NCI-H128 (cell line): ENCODE results near the gene SCN10A.

ENCODE experiments used
- DNase-seq: peaks from one replicate; lab custom pipeline; 2025; ENCODE audit not compliant: unreplicated experiment; lab: John Stamatoyannopoulos, UW

SCN10A gene

GRCh38 chr3:38782148-38782547 is 33.9 kb downstream of the SCN10A start:
- DNase-seq = no peak

- no peak for DNase-seq
Measured at GRCh38 chr3:38773528-38773927, 42.5 kb downstream of the SCN10A start.

GRCh38 chr3:38763569-38763968 is 52.4 kb downstream of the SCN10A start:
- no peak for DNase-seq

- DNase-seq = no peak
Measured at GRCh38 chr3:38758557-38758956, 57.5 kb downstream of the SCN10A start.

DNA sequence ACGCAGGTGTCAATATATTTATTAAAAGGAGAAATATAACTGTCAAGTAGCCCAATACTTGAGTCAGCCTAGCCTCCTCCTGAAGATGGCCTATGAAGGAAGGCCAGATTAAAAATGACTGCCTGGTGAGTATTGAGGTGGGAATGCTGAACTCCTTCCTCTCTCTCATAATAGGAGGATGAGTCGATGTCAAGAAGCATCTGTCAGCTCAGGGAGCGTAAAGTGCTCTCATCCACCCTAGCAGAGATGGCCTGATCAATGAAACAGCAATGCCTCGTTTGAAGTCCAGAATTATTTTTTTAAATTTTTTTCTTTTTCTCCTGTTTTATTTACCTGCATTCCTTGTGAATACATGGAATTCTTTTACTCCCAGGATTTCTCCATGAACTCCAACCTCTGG is 58.3 kb downstream of the SCN10A start:
- no peak for DNase-seq

- no peak for DNase-seq
Measured at GRCh38 chr3:38756892-38757291, 59.1 kb downstream of the SCN10A start.

DNA sequence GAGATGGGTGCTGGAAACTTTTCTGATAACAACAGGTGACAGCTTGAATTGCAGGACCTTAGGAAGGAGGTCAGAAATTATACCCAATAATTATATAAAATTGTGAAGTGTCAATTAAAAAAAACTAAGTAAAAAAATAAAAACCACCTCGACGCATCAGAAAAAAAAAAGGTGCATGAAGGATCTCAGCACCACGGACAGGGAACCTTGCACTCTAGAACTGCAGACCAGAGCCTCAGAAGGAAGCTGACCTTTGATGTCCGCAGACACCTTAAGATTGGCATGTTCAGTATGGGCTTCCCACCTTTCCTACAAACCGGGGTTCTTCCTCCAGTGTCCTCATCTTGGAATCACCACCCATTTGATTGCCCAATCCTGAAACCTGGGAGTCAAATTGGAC is 60.9 kb downstream of the SCN10A start:
- DNase-seq = no peak

GRCh38 chr3:38746641-38747040 is 69.4 kb downstream of the SCN10A start:
- DNase-seq = no peak

DNA sequence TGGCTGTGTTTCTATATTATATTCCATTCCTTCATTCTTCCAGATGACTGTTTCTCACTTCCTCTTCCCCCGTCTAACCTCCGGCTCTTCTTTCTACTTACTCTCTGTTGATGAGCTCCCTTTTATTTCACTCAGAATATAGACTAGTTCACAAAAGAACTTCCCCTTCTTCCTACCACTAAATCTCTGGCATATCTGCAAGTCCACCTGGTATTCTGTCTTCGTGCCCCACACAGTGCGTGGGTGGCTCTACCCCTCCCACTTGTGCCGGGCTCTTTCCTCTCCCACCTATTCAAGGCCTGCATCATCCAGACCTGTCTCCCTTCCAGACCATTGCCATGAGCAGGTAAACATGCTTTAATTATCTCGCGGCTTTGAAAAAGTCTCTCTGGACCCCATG is 73.0 kb downstream of the SCN10A start:
- DNase-seq = no peak

GRCh38 chr3:38742550-38742949 is 73.5 kb downstream of the SCN10A start:
- no peak for DNase-seq

DNA sequence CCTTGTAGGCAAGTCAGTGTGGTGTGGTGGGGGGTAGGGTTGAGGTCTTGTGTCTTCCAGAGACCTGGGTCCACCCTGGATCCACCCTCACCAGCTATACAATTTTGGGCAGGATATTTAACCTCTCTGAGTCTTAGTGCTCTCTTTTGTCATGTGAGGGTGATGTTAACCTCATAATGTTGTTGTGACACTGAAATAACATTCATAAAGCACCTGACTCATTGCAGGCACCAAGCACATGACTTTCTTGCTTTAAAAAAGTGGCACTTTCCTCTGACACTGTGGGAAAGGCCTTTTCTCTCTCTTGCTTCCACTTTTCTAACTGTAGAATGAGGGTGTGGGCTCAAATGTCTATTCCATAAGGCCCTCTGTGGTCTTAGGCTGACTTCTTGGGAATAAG is 75.5 kb downstream of the SCN10A start:
- DNase-seq = no peak

DNA sequence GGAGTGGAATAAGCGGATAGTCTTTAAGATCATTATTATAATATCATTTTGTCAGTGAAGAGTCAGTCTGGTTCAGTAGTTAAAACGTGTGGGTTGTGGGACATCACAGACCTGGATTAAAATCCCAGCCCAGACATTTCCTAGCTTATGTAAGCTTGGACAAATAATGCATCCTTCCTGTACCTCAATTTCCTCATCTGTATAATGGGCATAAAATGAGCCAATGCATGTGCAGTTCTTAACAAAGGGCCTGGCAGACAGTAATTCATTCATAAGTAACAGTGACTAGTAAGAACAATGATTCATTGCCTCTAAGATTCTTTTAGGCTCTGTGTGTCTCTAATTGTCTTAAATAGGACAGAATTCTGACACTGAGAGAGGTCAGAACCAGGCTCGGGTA is 76.1 kb downstream of the SCN10A start:
- no peak for DNase-seq

DNA sequence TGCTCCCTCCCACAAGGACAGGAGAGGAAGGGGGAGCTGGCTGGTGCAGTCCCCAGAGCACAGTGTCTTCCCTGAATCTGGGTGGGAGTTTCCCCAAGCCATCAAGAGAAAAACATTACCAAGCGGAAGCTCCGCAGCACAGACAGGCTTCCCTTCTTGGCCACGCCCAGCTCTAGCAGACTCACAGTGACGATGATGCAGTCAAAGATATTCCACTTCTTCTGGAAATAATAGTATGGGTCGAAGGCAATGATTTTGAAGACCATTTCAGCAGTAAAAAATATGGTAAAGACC is 76.7 kb downstream of the SCN10A start:
- no peak for DNase-seq

DNA sequence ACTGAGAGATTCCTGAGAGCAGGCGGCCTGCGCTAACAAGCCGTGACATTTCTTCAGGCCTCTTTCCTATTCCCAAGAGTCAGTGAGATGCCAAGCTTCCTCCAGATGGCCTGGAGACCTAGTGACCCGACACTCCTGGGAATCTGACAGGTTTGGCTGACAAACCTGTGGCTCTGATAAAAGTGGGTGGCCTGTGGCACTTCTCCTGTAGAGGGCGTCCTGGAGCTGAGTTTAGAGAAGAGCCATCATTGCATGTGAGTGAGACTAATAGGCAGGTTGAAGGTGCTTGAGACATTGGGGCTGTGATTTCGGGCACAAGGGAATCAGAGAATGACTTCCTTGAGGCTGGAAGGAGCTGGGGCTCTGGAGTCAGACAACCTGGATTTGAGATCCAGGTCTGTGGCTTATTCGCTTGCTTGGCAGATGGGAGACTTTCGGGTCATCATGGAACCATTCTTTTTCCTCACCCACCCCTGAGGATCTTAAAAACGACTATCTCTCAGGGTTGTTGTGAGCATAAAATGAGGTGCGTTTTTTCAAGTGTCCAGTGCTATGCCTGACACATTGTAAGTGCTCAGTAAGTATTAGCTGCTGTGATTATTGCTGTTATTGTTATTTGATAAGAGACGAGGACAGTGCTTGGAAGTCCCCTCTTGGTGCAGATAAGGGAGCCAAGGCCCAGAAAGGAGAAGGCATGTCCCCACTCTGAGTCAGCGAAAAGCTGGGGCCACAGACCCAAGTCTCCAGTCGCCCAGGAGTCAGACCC is 77.2 kb downstream of the SCN10A start:
- peak; percentile 12 for DNase-seq

DNA sequence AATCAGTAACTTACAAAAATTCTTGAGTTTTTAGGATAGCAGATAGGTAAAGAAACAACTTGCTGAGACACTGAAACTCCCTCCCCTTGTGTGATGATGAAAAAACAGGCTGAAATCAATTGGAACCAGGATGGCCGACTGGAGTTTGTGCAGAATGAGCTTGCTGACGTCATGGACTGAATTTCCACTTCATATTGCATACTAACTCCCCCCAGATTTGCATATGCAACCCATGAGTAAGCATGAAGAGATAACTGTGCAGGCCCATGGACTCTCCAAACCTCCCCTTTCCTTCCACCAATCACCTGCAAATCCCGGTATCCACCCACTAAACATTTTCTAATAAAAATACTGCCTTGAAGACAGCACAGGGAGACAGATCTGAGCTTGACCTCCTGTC is 84.5 kb downstream of the SCN10A start:
- DNase-seq = no peak

- no peak for DNase-seq
Measured at GRCh38 chr3:38730281-38730680, 85.7 kb downstream of the SCN10A start.

GRCh38 chr3:38728008-38728407 is 88.0 kb downstream of the SCN10A start:
- DNase-seq = no peak

DNA sequence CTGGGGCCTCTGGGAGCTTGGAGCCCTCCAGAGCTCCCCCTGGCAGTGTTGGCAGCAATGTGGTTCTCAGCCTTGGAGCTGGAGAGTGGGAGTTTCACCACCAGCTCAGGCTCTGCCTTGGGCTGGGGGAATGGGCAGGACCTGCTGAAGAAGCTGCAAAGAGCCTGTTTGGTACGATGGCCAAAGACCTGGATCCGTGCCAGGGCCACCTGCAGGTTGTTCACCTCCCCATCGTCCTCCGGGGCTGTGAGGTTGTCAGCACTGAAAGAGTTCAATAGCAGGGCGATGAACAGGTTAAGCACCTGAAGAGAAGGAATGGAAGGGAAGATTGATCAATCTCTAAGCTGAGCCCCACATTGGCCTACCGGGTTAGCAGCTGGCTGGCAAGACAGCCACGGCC is 89.3 kb downstream of the SCN10A start:
- DNase-seq = no peak

- no peak for DNase-seq
Measured at GRCh38 chr3:38725726-38726419, 90.1 kb downstream of the SCN10A start.

GRCh38 chr3:38724392-38724736 is 91.7 kb downstream of the SCN10A start:
- no peak for DNase-seq

DNA sequence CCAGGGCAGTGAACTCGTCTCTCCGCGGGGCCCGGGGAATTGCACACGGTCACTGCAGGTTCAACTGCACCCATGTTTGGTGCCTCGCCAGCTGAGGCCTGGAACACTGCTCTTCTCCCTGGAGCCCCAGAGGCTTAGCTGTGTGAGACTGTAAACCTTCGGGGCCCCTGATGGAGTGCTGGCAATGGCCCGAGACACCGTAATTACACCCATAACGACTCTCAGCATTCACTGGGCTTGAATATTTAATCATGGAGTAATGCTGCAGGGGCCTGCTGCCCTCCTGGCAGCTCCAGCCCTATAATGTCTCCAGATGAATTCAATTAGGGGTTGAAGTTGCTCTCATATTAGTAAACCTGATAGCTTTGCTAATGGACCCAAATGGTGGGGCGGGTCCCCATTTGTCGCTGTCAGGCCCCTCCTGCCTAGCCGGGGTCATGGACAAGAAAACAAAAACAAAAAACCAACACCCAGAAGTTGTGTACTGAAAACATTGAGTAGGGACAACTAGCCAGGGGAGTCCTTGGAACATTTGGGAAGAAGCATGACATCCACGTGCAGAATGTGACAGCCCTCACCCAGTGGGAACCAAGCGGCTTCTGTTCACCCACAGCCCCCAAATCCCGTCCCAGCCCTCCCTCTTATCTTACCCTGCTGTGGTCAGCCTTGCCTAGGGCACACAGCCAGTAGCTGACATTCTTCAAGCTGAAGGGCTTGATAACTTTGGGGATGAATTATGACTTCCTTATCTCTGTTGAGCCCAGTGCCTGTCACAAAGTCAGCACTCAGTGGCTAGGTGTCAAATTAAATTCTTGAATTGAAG is 92.2 kb downstream of the SCN10A start:
- no peak for DNase-seq
